HG03196 (cell line): ENCODE data around the gene ZC2HC1C.
A peak's percentile ranks its signal among the peaks of the same experiment; 100 is the strongest.

Source experiments
- ATAC-seq: cut with Tn5 transposase; IDR thresholded peaks from one replicate; pipeline ENCODE4 v1.9.1; 2021; ENCODE audit not compliant: unreplicated experiment

ZC2HC1C gene

GRCh38 chr14:75069121-75069810 lies at the start of gene ZC2HC1C:
Gene ZC2HC1C, plus strand, starts transcription at chr14:75069641. Its CDS starts 933 bp downstream, at chr14:75070574.
- peak; percentile 50 for ATAC-seq

GRCh38 chr14:75022655-75023054 lies 46.8 kb upstream of the ZC2HC1C start:
- no peak for ATAC-seq

GRCh38 chr14:75023108-75023507 lies 46.3 kb upstream of the ZC2HC1C start:
- ATAC-seq: no peak

- no peak for ATAC-seq
Measured at GRCh38 chr14:75025082-75025481, 44.4 kb upstream of the ZC2HC1C start.

- no peak for ATAC-seq
Measured at GRCh38 chr14:75025876-75026275, 43.6 kb upstream of the ZC2HC1C start.

GRCh38 chr14:75030147-75030546 lies 39.3 kb upstream of the ZC2HC1C start:
- ATAC-seq: no peak

GRCh38 chr14:75032939-75033338 lies 36.5 kb upstream of the ZC2HC1C start:
- no peak for ATAC-seq

GRCh38 chr14:75040507-75040906 lies 28.9 kb upstream of the ZC2HC1C start:
- no peak for ATAC-seq

- no peak for ATAC-seq
Measured at GRCh38 chr14:75040959-75041358, 28.5 kb upstream of the ZC2HC1C start.

- ATAC-seq: no peak
Measured at GRCh38 chr14:75041613-75042012, 27.8 kb upstream of the ZC2HC1C start.

- ATAC-seq: no peak
Measured at GRCh38 chr14:75042035-75042434, 27.4 kb upstream of the ZC2HC1C start.

GRCh38 chr14:75044322-75044721 lies 25.1 kb upstream of the ZC2HC1C start:
- ATAC-seq: no peak

- ATAC-seq: no peak
Measured at GRCh38 chr14:75044752-75045151, 24.7 kb upstream of the ZC2HC1C start.

- no peak for ATAC-seq
Measured at GRCh38 chr14:75046275-75046674, 23.2 kb upstream of the ZC2HC1C start.

GRCh38 chr14:75046899-75047298 lies 22.5 kb upstream of the ZC2HC1C start:
- ATAC-seq: no peak

- ATAC-seq: no peak
Measured at GRCh38 chr14:75047506-75047905, 21.9 kb upstream of the ZC2HC1C start.

GRCh38 chr14:75048101-75048500 lies 21.3 kb upstream of the ZC2HC1C start:
- ATAC-seq: no peak

- ATAC-seq: no peak
Measured at GRCh38 chr14:75049136-75049535, 20.3 kb upstream of the ZC2HC1C start.

GRCh38 chr14:75049731-75050201 lies 19.7 kb upstream of the ZC2HC1C start:
- no peak for ATAC-seq

- peak; percentile 69 for ATAC-seq
Measured at GRCh38 chr14:75050852-75051555, 18.4 kb upstream of the ZC2HC1C start, which contains the start of gene MLH3. Gene MLH3, minus strand, starts transcription at chr14:75051467. Its CDS starts 1,812 bp downstream, at chr14:75049655.

GRCh38 chr14:75051556-75051899 lies 17.9 kb upstream of the ZC2HC1C start:
- no peak for ATAC-seq
